HCT116 (cell line): ENCODE results near the gene CSTA.

Experiments
- EZH2 ChIP-seq: fragments of 200-600 bp; sonication (generic); IDR thresholded peaks from 2 replicates; pipeline ENCODE4 v1.6.1; 2017; ENCODE audit warnings: antibody characterized with exemption, mixed run types
- EZH2phosphoT487 ChIP-seq: fragments of 200-600 bp; IDR thresholded peaks from 2 replicates; pipeline ENCODE4 v1.6.1; 2018; ENCODE audit warnings: antibody characterized with exemption, borderline replicate concordance
- POLR2A ChIP-seq: IDR thresholded peaks from 2 replicates; pipeline ENCODE4 v1.7.0; 2011; ENCODE audit warnings: borderline replicate concordance; ENCODE audit not compliant: insufficient read depth, insufficient read length; ENCODE audit errors: extremely low read depth
- POLR2AphosphoS5 ChIP-seq: IDR thresholded peaks from 2 replicates; pipeline ENCODE4 v1.6.1; 2011; ENCODE audit warnings: mild to moderate bottlenecking, low read depth, low read length, moderate library complexity
- RAD21 ChIP-seq: IDR thresholded peaks from 2 replicates; pipeline ENCODE4 v1.6.1; 2012; ENCODE audit warnings: low read depth, mild to moderate bottlenecking
- SIN3A ChIP-seq: IDR thresholded peaks from 2 replicates; pipeline ENCODE4 v1.6.1; 2012; ENCODE audit warnings: low read depth
- SP1 ChIP-seq: IDR thresholded peaks from 2 replicates; pipeline ENCODE4 v1.6.1; 2012; ENCODE audit warnings: low read depth
- YY1 ChIP-seq: IDR thresholded peaks from 2 replicates; pipeline ENCODE4 v1.6.1; 2011; ENCODE audit warnings: low read length, low read depth, moderate library complexity, mild to moderate bottlenecking; ENCODE audit not compliant: insufficient replicate concordance; ENCODE audit errors: extremely low read depth
- ZBTB33 ChIP-seq: IDR thresholded peaks from 2 replicates; pipeline ENCODE4 v1.6.1; 2011; ENCODE audit warnings: mild to moderate bottlenecking, low read length, moderate library complexity; ENCODE audit not compliant: insufficient replicate concordance; ENCODE audit errors: extremely low read depth
- ZNF274 ChIP-seq: fragments of 200-500 bp; sonication (Bioruptor generic); IDR thresholded peaks from 2 replicates; pipeline ENCODE4 v1.6.1; 2014; ENCODE audit warnings: mild to moderate bottlenecking, low read depth, low read length, inconsistent platforms
- TF ChIP-seq, protein P1 (sequence below), 3 experiments: fragments of 200-600 bp in 1 of 3; sonication (generic) in 1 of 3; IDR thresholded peaks in 2 of 3; conservative IDR thresholded peaks in 1 of 3; 2 replicates each; pipeline ENCODE4 v1.5.1; 2012 to 2017; ENCODE audit warnings: low read depth in 2 of 3, low read length in 2 of 3, antibody characterized with exemption in 1 of 3, borderline replicate concordance in 1 of 3, control low read depth in 1 of 3, mild to moderate bottlenecking in 1 of 3, mixed read lengths in 1 of 3, mixed run types in 1 of 3, moderate library complexity in 1 of 3; ENCODE audit not compliant: insufficient read depth in 1 of 3
- TF ChIP-seq, protein P2 (sequence below): IDR thresholded peaks from 2 replicates; pipeline ENCODE4 v1.6.1; 2012; ENCODE audit warnings: low read depth

- no peak for TF ChIP-seq SIN3A
- TF ChIP-seq, protein P1, sequence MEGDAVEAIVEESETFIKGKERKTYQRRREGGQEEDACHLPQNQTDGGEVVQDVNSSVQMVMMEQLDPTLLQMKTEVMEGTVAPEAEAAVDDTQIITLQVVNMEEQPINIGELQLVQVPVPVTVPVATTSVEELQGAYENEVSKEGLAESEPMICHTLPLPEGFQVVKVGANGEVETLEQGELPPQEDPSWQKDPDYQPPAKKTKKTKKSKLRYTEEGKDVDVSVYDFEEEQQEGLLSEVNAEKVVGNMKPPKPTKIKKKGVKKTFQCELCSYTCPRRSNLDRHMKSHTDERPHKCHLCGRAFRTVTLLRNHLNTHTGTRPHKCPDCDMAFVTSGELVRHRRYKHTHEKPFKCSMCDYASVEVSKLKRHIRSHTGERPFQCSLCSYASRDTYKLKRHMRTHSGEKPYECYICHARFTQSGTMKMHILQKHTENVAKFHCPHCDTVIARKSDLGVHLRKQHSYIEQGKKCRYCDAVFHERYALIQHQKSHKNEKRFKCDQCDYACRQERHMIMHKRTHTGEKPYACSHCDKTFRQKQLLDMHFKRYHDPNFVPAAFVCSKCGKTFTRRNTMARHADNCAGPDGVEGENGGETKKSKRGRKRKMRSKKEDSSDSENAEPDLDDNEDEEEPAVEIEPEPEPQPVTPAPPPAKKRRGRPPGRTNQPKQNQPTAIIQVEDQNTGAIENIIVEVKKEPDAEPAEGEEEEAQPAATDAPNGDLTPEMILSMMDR (IDR thresholded peaks at IDR 0.05 in 2 of 3, conservative IDR thresholded peaks at IDR 0.05 in 1 of 3; ENCODE audit: borderline replicate concordance in 1 of 3, insufficient read depth in 1 of 3, low read depth in 2 of 3, low read length in 2 of 3) = no peak
- TF ChIP-seq RAD21 = no peak
- TF ChIP-seq YY1 = no peak
- no peak for TF ChIP-seq EZH2
- no peak for TF ChIP-seq POLR2A
- TF ChIP-seq, protein P2, sequence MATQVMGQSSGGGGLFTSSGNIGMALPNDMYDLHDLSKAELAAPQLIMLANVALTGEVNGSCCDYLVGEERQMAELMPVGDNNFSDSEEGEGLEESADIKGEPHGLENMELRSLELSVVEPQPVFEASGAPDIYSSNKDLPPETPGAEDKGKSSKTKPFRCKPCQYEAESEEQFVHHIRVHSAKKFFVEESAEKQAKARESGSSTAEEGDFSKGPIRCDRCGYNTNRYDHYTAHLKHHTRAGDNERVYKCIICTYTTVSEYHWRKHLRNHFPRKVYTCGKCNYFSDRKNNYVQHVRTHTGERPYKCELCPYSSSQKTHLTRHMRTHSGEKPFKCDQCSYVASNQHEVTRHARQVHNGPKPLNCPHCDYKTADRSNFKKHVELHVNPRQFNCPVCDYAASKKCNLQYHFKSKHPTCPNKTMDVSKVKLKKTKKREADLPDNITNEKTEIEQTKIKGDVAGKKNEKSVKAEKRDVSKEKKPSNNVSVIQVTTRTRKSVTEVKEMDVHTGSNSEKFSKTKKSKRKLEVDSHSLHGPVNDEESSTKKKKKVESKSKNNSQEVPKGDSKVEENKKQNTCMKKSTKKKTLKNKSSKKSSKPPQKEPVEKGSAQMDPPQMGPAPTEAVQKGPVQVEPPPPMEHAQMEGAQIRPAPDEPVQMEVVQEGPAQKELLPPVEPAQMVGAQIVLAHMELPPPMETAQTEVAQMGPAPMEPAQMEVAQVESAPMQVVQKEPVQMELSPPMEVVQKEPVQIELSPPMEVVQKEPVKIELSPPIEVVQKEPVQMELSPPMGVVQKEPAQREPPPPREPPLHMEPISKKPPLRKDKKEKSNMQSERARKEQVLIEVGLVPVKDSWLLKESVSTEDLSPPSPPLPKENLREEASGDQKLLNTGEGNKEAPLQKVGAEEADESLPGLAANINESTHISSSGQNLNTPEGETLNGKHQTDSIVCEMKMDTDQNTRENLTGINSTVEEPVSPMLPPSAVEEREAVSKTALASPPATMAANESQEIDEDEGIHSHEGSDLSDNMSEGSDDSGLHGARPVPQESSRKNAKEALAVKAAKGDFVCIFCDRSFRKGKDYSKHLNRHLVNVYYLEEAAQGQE = no peak
- TF ChIP-seq POLR2AphosphoS5 = no peak
- TF ChIP-seq ZNF274 = no peak
- no peak for TF ChIP-seq ZBTB33
- TF ChIP-seq EZH2phosphoT487 = no peak
- TF ChIP-seq SP1 = no peak
These were observed 18.6 kb downstream of the CSTA start for GRCh38 chr3:122343654-122344053.
